ENCODE results near the gene SMAD4.

DNA sequence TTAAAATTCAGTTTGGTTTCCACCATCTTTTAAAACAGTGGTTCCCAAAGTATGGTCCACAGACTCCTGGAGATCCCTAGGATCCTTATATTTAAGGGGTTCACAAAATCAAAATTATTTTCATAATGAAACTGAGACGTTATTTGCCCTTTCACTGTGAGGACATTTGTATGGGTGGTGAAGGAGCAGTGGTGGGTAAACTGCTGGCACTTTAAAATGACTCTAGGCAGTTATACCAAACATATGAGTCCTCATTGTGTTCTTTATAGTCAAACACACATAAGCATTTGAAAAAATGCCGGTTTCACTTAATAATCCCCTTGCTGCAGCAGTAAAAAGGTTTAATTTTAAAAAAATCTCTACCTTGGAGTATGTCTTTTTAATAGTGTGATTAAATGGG lies 7.2 kb downstream of the SMAD4 start:
- TF ChIP-seq POLR2AphosphoS5 (IDR thresholded peaks at IDR 0.05) (no peak), POLR2A (IDR thresholded peaks at IDR 0.05) (no peak)
- TF ChIP-seq, protein P1, sequence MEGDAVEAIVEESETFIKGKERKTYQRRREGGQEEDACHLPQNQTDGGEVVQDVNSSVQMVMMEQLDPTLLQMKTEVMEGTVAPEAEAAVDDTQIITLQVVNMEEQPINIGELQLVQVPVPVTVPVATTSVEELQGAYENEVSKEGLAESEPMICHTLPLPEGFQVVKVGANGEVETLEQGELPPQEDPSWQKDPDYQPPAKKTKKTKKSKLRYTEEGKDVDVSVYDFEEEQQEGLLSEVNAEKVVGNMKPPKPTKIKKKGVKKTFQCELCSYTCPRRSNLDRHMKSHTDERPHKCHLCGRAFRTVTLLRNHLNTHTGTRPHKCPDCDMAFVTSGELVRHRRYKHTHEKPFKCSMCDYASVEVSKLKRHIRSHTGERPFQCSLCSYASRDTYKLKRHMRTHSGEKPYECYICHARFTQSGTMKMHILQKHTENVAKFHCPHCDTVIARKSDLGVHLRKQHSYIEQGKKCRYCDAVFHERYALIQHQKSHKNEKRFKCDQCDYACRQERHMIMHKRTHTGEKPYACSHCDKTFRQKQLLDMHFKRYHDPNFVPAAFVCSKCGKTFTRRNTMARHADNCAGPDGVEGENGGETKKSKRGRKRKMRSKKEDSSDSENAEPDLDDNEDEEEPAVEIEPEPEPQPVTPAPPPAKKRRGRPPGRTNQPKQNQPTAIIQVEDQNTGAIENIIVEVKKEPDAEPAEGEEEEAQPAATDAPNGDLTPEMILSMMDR (IDR thresholded peaks at IDR 0.05), result no peak
